Endometrial microvascular endothelial cells (primary cell): ENCODE results near the gene YPEL5. TPM values are rescaled to one million over a fixed set of nuclear protein-coding genes. Genes with fewer than 3 reads are reported as not detected.
"Not testable (repeated sequence)": the region's sequence is repeated elsewhere in the genome, so short reads cannot be mapped to it uniquely, and the experiment has no call there.

Source experiments
- in situ Hi-C: cut with HindIII; loops from 2 replicates; pipeline ENCODE4 v1.10.0; 2017; ENCODE audit warnings: low sequenced_read_pairs, low pct_unique_long_range_greater_than_20kb; ENCODE audit errors: inconsistent ontology term
- total RNA-seq: library from RNA; depleted of rRNA; stranded (reverse); fragments of >200 nt; gene quantifications from one replicate; pipeline ENCODE4 v1.2.3, GENCODE V29; 2015; ENCODE audit errors: inconsistent ontology term

The YPEL5 gene
- total RNA-seq, 1 donor from 2014 or later, result 63.3 TPM

DNA sequence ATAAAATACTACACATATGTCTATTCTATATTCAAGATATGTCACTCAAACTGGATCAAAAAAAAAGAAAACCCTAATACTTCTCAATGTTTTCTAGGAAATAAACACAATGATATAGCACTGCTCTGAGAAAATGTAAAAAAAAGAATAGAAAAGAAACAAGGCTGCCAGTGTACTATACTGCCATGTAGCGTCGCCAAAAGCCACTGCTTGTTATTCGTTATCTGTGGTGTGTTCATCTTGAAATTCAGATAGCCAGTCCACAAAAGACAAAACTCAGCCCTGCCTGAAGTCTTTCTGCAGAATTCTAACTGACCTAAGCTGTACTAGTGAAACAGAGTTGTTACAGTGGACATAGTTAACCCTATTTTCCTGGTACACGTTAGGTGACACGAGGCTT lies 12.2 kb upstream of the YPEL5 start:
- in situ Hi-C loops, result no loop called here

DNA sequence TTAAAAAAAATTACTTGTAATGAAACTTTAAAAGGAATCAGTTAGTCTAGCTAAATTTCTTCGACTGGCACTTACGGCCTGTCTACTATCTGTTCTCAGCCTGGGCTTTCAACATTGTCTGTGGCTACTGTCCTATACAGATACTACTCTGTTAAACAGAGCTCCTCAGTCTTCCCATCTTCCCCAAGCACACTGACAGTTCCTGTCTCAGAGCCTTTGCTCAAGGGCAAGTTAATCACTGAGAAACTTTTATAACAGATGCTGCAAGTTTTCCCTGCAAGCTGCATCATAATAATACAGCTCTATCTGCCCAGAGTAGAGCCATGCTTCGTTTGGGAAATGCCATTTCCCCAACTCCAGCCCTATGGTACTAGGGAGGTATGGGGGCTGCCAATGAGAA lies 11.3 kb upstream of the YPEL5 start:
- in situ Hi-C loops, result no loop called here

DNA sequence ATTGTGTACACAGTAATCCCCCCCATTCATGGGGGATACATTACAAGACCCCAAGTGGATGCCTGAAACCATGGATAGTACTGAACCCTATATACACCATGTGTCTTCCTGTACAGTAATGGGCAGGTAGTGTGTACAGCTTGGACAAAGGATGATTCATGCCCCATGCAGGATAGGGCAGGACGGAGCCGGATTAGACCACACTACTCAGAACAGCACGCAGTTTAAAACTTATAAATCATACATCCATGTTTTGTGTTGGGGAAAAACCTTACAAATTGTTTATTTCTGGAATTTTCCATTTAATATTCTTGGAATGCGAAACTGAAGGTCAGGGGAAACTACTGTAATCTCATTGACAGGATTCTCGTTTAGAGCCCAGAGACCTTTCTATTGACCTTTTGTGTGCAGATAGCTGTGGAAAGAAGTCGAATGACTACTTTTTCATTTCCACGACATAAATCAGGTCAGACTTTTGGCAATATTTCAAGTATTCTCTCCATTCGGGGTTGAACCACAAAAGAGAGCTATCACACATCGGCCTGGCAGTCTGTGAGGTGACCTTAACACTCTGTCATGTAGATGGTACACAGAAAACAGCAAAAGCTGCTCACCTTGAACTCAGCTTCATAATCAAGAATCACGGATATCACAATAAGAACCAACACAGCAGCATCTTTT lies 9.9 kb upstream of the YPEL5 start:
- in situ Hi-C loops, result no loop called here

DNA sequence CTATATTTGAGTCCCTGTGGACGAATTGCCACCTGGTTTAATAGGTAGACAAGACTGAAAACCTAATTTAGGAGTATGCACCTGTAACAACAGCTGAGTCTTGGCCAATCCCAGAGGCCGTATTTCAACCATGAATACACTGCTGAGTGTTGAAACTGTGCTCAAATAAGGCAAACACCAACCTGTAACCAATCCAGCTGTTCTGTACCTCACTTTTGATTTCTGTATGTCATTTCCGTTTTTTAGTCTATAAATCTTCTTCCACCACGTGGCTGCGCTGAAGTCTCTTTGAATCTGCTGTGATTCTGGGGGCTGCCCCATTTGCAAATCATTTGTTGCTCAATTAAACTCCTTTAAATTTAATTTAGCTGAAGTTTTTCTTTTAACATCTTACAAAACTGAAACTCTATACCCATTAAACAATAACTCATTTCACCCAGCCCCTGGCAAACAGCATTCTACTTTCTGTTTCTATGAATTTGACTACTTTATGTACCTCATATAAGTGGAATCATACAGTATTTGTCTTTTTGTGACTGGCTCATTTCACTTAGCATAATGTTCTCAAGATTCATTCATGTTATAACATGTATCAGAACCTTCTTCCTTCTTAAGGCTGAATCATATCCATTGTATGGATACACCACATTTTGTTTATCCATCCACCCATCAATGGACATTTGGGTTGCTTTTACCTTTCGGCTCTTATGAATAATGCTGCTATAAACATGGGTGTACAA lies 7.5 kb upstream of the YPEL5 start:
- in situ Hi-C loops, result no loop called here

DNA sequence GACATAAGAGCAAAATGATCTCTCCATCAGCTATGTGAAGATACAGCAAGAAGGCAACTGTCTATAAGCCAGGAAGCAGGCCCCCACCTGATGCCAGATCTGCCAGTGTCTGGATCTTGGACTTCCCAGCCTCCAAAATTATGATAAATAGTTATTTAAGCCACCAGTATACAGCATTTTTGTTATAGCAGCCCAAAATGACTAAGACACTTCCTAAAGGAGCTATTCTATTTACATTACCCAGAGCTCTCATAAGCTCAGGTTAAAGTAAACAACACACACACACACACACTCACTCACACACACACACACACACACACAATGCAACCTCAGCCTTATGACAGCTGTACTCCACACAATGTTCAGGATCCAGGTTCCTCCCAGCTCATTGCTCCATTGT lies 5.7 kb upstream of the YPEL5 start:
- in situ Hi-C loops, result no loop called here

DNA sequence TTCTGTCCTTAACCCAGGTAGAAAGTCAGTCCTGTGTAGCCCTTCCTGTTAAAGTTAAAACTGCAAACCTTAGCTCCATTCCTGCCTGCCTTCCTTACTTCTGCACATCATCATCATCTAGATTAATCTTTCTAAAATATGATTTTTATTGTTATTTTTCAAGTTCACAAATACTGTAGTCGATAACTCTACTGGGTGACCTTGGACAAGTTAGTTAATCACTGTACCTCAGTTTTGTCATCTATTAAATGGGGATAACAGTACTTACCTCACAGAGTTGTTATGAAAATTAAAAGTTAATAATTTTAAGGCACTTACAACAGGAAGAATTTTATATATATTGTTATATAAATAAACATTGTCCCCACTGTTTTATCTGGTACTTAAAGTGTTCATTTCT lies 2.5 kb upstream of the YPEL5 start:
- in situ Hi-C loops, result no loop called here

DNA sequence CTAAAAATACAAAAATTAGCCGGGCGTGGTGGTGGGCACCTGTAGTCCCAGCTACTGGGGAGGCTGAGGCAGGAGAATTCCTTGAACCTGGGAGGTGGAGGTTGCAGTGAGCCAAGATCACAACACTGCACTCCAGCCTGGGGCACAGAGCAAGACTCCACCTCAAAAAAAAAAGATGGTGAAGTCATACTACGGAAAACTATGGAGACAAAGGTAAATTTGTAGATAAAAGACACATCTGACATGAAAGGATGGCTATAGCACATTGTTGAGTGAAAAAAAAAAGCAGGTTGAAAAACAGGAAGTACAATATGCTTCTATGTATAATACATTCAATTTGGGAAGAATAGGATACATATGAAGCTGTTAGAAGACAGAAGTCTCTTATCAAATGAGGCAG lies 1.9 kb upstream of the YPEL5 start:
- in situ Hi-C loops, result not testable (repeated sequence)

DNA sequence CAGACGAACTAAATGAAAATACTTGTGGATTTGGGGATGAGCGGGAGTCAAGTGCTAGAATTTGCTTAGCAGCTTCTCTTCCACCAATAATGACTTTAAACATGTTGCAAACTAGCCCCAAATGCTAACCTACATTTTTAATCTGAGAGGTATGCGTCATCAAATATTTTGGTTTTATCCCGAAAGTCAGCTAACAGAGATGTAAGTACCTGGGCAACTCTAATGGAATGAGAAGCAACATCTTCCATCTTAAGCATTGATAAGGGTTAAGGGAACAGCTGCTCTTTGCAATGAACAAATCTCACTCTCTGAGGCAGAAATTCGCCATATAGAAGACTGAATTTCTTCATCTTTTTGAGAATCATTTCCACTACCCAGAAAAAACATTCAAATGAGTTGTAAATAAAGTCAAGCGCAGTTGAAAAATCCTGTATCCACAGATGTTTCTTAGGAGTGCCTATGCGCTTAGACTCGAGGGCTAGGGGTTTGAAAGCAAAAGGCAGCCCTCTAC lies 926 bp upstream of the YPEL5 start:
- in situ Hi-C loops, result no loop called here

DNA sequence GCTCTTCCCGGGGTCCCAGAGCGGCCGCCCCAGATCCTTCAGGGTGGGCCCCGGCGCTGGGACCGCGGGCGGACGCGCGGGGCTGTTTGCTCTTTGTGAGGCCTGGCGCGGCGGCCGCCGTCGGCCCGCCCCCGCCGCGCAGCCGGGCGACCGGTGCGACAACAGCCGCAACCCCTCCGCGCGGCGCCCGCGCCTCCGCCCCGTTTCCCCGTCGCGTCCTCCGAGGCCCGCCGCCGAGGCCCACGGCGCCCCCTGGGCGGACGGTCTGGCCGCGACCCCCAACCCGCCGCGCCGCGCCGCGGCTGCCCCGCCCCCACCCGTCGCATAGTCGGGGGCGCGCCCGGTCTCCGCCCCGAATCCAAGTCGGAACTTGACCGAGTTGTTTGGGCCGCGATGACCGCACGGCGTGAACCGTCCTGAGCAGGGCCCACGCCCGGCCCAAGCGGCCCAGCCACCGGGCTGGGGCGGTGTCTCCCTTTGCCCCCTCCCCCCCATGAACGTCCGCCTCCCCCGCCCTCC lies 448 bp downstream of the YPEL5 start:
- in situ Hi-C loops, result no loop called here

DNA sequence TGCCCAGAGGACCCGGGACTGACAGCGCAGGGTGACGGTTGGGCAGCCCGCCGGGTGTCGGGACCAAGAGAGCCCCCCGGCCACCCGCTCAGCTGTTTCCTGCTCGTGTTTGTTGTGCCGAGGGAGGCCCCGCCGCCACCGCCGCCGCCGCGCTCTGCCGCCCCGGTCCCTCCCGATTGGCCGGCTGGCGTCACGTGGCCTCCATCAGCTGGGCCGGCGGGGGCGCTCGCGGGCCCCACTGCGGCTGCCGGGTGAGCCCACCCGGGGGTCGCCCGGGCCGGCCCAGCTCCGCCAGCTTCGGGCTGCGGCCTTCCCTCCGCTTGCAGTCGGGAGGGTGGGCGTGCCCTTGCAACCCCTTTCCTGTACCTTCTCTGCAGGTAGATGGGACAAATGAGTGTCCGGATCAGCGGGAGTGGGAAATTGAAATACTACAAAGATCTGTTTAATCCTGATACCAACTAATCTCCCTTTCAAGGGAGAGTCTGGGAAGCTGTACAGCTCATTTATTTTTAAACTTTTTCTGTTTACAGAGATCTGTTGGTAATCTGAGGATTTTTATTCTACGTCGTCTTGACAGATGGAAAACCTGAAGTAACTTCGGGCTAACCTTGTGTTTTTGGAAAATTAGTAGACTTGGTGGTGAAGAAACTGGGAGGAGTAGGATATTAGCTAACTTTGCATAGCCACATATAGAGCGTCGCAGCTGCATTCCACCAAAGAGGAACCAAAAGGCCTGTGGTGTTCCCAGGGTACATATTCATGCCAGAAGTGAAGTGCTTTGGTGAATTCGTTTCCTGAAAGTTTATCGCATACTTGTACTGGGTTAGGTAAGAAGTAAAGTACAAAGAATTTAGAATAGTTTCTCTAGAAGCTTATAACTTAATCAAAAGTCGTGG lies 1.2 kb downstream of the YPEL5 start:
- in situ Hi-C loops, result no loop called here

DNA sequence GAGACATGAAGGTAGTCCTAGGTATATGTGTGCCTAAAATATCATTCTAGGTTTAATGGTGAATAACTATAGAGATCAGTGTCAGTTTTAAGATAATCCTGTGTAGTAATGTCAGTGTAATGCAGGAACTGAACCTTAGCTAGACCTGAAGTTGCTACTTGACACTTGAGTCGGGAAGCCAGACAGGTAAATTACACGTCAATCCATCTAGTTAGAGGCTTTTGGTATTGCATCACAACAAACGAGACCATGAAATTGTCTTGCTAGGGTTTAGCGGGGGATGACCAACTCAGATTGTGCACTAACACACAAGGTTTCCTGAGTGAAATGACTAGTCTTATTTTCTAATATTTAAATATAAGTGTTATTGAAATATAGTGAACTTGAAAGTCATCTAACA lies 2.0 kb downstream of the YPEL5 start:
- in situ Hi-C loops, result no loop called here

DNA sequence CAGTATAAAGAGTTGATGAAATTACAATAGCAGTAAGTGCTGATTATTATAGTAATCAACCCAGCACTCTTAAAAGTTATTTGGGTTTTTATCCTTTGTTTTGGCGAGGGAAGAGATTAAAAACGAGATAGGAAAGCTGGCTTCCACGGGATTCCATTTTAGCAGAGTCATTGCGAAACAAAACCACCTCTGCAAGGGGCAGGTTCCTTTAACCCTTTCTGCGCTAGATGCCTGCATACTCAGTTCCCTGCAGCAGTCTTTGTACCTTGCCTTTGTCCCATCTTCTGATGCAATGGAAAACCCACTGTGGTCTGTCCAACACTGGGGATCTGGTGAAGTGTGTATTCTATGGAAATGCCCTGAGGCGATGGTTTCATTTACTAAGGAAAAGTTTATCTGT lies 2.7 kb downstream of the YPEL5 start:
- in situ Hi-C loops, result no loop called here

DNA sequence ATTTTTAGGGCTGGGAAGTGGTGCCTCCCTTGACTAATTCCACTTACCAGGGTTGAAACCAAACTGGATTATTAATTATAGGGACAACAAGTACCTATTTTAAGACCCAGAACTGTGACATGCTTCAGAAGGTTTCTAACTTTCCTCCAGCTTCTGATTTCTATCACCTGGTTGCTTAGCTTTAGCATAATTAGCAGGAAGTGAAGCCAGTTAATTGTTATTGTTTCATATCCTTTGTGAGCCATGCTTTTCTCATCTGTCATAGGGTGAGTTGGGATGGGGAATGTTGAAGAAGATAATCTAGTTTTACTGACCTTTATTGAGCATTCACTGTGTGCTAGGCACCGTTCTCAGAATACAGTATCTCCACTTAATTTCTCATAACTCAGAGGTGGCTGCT lies 3.2 kb downstream of the YPEL5 start:
- in situ Hi-C loops, result no loop called here

DNA sequence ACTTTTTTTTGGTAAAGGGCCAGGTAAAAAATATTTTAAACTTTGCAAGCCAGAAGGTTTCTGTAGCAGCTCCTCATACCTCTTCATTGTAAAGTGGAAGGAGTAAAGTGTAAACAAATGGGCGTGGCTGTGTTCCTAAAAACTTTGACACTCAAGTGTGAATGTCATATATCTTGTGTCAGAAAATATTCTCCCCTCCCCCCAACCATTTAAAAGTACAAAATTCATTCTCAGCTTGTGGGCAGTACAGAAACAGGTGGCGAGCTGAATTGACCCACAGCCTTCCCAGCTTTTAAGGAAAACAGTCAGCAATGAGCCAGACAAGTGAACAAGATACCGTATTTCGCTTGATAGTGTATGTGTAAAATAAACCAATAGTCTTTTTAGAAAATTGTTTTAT lies 4.0 kb downstream of the YPEL5 start:
- in situ Hi-C loops, result no loop called here

DNA sequence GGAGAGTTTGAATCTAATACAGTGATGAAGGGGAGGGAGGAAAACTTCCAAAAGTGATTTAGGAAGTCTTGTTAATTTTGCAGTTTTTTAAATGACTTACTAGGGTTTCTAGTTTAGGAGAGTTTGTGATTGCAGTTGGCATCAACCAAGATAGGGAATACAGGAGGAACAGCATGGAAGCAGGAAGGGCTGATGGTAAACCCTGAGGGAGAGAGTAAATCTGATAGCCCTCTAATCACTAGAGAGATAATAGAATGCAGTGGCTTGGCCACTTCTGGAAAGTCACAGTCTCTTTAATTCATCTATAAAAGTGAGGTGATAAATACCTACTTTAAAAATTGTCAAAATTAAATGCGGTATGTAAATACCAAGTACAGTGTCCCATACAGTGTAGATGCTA lies 5.6 kb downstream of the YPEL5 start:
- in situ Hi-C loops, result no loop called here

DNA sequence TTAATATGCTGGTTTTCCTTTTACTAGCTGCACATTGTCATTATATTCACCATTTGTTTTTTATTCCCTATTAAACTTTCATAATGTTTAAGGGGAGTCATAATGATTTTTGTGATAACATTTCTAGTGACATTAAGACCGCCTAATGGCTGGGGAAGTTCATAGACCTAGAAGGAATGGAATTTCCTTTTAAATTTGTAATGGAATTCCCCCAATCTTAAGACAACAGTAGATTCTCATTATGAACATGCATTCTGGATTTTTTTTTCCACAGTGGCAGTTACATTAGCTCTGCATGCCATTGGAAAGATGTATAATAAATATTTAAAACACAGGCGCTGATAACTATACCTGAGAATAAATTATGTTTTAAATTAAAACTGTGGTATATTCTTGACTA lies 8.4 kb downstream of the YPEL5 start:
- in situ Hi-C loops, result no loop called here

DNA sequence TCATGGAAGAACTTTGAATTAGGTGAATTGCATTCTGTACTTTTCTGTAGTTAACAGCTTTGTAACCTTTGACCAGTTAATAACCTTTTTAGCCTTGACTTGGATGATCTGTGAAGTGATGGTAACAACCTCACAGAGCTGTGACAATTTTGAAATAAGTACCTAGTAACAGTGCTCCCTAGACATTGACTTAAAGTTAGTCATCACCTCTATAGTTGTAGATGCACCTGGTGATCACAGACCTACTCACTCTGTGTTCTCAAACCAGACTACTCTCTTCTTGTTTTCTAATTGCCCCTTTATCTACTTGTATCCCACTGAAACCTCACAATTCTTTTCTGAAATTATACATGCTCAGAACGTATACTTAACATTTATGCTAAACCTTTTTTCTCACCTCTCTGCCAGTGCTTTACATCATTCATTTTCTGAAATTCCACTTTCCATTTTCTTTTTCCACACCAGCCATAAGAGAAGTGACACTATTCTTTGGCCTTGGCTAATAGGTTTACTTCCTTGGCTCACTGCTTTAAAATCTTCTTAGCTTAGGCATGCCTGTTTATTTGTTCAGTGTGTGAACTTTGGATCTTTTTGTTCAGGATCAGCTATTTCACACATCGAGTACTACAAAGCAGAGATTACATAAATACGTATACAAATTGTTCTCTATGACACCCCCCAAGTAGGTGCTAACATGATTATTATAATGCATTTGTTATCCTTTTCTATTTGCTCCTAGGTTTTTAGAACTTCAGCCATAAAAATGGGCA lies 9.3 kb downstream of the YPEL5 start:
- in situ Hi-C loops, result no loop called here

DNA sequence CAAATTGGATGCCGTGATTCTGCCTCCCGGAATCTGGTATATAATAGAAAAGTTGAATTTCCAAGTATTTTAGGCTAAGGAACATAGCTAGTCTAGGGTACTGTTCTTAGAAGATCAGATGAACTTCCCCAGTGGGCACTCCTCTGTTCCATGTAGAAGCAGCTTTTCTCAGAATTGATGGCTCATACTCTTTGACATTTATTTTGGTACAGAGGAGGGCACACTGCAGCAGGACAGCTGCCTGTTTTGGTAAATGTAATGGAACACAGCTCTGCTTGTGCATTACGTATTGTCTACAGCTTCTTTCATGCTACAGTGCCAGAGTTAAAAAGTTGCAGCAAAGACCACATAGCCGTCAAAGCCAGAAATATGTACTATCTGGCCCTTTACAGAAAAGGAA lies 10.8 kb downstream of the YPEL5 start:
- in situ Hi-C loops, result no loop called here

DNA sequence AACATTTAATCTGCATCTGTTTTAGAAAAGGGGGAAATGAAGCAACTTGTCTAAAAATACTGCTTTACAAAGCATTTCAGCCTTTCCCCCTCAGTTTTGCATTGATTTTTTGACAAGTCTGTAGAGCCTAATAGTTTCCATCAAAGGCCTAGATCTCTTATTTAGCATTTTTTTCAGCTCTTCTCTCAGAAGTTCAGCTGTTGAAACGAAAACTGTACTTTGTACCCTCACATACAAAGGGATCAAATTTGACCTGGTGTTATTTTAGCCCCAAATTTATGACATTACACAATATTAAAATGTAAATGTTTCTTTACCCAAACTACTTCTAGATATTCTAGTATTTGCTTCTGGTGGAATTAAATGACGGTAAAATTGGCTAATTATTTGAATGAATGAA lies 13.0 kb downstream of the YPEL5 start:
- in situ Hi-C loops, result no loop called here
